Right renal pelvis (tissue), 4 donors: ENCODE measurements around the gene TNS3. TPM values are rescaled to one million over a fixed set of nuclear protein-coding genes. Genes with fewer than 3 reads are reported as not detected.

ENCODE experiments used
- DNase-seq, 4 donors: peaks; one replicate each; pipeline ENCODE4 v3.0.0-alpha.2; 2013; ENCODE audit warnings: low read depth in 4 of 4, low spot score in 3 of 4, missing footprints in 1 of 4
- polyA plus RNA-seq, 4 donors: library from polyadenylated mRNA; unstranded; fragments of 120-200 nt; gene quantifications; one replicate each; pipeline ENCODE4 v1.2.1, GENCODE V29; 2013; ENCODE audit not compliant: insufficient read length in 4 of 4

Gene TNS3
- polyA plus RNA-seq, 4 donors: 89.1 to 97.5 (median 91.1) TPM

- no peak for DNase-seq
Measured at GRCh38 chr7:47583739-47584535, 2.0 kb upstream of the TNS3 start.

DNA sequence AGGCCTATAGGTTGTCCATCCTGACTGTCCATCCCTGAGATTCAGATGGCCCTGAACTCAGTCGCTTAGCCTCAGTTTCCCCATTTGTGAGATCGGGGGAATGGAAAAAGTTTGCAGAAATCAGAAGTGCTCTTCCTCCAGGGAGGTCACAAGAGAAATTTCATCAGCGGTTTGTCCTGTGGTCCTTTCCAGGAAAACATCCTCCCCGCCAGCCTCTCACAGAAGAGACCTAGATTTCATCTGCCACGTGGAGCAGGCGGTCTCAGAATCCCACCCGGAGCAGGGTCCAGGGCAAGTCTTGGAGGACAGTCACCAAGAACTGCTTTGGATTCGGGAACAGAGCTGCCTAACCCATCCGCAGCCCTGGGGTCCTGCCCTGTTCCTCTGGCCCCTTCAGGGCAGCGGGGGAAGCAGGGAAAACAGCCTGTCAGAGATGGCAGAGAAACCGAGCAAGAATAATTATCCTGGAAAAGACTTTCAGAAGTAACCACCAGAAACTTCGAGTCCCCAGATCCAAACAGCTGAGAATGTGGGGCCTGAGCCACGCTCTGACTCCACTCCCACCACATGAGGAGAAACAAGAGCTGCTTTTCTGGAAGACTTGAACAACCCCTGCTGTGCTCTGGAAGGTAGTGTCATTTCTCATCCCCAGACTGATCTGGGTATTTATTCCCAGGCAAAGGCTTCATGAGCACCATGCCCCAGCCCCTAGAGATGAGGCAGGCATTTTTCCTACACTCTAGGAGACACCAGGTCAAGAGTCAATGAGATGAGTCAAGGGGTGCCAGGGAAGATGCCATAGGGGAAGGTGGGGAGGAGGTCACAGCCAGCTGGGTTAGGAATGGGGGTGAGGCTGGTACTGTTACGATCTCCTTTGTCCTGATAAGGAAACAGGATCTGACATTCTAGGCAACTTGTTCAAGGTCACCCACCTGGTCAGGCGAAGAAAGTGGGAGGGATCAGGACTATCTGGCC is 1.1 kb upstream of the TNS3 start:
- DNase-seq: no peak

GRCh38 chr7:47581438-47581803 is 490 bp downstream of the TNS3 start:
- DNase-seq: no peak

GRCh38 chr7:47580811-47581331 is 1.0 kb downstream of the TNS3 start:
- DNase-seq: no peak

GRCh38 chr7:47580175-47580706 is 1.7 kb downstream of the TNS3 start:
- no peak for DNase-seq

DNA sequence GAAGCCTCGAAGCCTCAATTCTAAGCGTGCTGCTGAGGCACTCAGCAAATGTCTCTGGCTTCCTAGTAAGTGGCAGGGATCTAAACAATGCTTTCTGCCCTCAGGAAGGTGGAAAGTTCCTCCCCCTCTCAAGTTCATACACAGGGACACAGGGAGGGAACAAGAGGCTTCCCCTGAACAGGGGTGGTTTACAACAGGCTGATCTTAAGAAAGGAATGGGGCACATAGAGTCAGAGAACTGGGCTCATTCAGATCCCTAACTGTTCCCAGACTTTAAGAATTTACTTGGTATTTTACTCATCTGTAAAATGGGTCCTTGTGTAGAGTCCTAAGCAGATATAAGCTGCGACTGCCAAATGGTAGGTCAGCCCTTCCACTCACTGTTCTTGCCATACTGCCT is 2.5 kb downstream of the TNS3 start:
- no peak for DNase-seq

DNA sequence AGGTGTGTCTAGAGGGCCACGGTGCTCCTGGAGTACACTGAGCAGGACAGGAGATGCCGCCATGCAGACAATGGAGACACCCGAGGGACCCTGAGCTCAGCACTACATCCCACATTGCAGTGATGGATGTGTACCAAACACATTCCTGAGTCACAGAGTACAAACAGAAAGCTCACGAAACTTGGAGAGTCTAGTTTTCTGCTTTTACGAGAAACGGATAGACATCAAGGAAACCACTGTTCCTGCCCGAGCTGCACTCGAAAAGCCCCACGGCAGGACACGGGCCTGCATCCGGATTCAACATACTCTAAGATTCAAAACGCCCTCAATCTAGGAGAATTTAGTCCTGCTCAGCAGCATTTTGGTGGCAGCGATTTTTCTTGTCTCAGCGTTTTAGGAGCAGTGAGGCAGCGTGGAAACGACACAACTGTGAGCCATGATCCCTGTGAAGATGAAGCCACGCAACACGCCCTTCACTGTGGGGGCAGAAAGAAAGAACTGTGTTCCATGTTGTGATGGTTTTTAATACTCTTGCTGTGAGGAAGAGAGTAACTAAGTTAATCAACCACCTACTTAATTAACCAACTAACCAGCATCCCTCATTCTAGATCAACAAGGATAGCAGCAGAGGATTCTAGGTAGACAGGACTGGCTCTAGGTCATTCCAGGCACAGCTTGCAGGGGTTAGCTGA is 3.2 kb downstream of the TNS3 start:
- DNase-seq: no peak

DNA sequence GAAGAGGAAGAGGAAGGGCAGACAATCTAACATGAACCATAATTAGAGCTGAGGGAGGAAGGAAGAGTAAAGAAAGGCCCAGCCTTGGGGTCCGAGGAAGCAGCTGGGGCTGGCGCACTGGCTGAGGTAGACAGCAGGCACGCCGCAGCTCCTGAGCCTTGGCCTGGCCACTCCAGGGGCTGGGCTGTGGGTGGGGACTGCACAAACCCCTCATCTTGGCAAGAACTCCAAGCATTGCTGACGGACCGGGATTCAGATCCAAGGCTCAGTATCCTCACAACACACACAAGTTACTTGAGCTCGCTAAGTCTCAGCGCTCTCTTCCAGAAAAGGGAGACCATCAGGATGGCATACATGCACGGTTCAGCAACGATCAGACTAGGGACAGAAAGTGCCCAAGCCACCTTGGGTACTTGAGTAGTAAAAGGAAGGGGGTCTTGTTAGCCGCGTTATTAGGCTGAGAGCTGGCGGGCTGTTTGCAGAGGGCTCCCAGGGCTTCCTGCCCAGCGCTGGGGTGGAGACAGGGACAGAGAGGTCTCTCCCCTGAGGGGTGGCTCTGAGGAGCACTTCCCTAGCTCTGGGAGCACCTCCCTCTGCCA is 4.5 kb downstream of the TNS3 start:
- no peak for DNase-seq

GRCh38 chr7:47576866-47577306 is 5.0 kb downstream of the TNS3 start:
- no peak for DNase-seq

- DNase-seq: no peak
Measured at GRCh38 chr7:47576031-47576865, 5.7 kb downstream of the TNS3 start.

DNA sequence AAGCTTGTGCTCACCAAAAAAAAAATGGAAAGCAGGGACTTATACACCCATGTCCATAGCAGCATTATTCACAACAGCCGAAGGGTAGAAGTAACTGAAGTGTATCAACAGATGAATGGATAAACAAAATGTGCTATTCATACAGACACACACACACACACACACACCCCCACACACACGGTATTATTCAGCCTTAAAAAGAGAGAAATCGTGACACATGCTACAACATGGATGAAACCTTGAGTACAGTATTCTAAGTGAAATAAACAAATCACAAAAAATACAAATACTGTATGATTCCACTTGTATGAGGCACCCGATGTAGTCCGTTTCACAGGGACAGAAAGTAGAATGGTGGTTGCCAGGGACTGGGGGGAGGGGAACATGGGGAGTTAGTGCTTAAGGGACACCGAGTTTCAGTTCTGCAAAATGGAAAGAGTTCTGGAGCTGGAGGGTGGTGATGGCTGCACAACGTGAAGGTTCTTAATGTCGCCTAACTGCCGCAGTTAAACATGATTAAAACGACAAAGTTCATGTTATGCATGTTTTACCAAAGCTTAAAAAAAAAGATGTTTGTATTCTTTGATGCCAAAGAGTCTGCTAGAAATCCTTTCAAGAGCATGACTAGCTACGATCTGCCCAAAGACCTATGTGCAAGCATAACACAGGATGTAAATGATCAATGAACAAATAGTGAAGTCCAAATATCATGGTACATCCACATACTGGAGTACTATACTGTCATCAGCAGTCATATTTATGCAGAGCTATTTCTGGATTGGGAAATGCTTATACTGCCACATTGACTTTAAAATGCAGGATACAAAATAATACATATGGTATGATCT is 7.2 kb downstream of the TNS3 start:
- DNase-seq: no peak

DNA sequence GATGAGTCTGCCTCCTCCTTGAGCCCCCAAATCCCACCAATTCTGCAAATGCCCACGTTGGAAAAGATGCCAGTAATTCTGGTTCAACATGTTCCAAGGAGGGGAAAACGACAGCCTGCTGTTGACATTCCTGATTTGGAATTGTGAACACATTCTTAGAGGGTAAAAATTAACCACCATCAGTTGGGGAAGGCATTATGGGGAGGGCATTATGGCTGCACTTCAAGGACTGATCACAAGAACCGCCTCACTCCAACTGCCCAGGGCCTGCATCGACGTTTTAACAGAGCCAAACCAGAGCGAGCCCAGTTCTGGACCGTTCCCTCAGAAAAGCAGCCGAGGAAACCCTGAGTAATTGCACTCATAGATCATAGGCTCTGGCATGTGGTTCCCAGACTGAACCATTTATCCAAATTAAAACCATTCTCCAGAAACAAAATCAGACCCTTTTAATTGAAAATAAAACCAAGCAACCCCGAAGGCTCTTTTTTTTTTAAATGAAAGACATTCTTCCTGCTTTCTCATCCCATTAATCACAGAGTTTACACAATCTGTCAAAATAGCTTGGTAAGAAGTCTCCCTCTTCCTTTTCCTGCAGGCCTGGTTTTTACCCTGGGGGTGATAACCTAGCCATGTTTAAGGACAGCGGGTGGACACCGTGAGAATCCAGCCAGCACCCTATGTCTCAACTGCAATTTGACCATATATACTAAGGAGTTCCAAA is 8.0 kb downstream of the TNS3 start:
- DNase-seq: peak in 1 of 4 donors; percentile 72

DNA sequence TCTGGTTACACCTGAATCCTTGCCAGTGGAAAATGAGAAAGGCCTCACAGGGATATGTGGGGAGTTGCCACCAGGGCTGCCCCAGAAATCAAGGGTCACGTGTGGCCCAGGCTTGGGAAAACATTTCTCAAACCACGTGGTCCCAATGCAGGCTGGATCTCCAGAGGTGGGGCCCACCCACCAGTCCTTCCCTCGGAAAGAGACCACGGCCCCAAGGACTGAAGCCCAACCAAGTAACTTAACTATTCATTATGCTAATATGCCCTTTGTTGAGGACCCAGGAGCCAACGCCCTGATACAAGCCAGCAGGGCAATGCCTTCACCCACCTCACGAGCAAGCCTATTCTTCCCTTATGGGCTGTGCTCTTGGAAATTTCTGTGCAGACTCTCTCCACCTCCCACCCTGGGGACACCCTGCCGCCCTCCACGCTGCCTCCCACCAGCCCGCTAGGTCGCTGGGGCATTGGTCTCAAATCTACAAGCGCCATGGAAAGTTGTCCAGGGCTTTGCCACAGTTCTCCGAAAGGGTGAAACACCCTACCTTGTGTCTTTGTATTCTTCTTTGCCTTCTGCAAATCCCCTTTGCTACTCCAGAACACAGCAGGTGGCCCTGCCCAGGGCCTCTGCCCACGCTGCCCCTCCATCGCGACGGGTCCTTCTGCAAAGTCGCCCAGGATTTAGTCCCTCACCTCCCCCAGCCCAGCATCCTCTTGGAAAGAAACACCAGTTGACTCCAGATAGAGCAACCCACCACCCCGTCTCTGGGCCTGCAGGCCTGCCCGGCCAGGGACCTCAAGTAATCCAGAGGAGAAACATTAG is 8.8 kb downstream of the TNS3 start:
- DNase-seq: no peak

DNA sequence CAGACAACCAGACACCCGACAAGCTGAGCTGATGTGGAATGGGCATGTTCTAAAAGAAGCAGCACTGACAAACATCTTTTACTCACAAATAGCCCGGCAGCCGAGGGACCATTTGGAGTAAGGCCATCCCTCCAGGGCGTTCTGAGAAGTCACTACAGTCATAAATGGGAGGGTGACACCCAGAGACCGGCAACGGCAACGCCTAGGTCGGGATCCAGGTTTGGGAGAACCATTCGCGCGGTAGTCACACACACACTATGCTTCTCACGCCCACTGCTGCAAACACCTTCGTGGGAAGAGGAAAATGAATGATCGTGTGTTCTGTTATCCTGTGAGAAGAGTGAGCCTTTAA is 9.8 kb downstream of the TNS3 start:
- no peak for DNase-seq

DNA sequence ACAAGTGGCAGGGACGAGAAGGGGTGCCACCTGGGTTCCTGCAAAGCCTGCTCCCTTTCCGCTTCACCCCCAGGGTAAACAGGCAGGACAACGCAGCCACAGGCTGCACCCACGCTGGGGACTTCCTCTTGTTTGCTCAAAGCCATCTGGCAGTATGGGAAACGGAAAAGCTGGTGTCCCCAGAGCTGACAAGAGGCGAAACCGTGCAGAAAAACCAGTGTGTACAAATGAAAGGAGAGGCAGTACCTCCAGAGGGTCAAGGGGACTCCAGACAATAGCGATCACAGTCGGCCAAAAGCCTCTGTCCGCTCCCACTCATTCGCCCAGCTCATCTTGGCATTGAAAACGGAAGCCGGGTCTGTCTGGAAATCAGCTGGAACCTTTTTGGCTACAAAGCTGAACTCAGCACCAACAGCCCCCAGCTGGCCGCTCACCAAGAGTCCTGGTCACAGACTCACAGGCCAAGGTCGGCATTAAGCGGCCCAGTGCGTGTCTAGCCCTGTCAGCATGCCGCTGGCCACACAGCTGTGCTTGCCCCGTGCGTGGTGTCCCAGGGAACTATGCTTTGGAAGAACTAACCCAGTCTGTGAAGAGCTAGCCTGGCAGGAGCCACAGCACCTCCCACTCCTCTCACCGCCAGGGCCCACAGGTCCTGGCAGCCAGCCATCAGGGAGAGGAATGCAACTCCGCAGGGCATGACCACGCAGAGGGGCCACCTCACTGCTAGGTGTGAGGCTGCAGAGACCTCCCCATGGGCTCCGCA is 10.4 kb downstream of the TNS3 start:
- no peak for DNase-seq

DNA sequence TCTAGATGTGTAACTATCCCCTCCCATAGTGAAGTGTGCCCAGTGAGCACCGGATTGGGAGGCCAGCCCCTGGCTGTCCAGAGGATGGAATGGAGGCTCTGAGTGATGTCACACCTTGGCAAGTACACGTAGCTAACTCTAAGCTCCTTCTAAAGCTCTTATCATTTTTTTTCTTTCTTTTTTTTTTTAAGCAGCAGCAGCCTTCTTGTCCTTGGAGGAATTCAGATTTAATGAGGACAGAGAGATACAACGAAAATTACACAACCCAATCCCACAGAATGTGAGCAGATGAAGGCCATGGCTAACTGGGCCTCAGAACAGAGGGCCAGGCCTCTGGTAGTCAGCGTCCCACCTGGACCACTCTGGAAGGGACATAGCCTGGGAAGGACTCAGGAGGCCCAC is 11.3 kb downstream of the TNS3 start:
- no peak for DNase-seq
